Smooth muscle cell (in vitro differentiated cells): ENCODE data around the gene FBXO11. TPM values are rescaled to one million over a fixed set of nuclear protein-coding genes. Genes with fewer than 3 reads are reported as not detected.

Experiments
- DNase-seq: peaks from one replicate; lab custom pipeline; 2025; ENCODE audit not compliant: unreplicated experiment; lab: John Stamatoyannopoulos, UW
- H2AFZ ChIP-seq: fragments of 200-600 bp; sonication (generic); 2 replicates; pipeline ENCODE4 v1.6.0; 2016; ENCODE audit warnings: antibody characterized with exemption, low read depth, mild to moderate bottlenecking
- H3F3A ChIP-seq: fragments of 200-600 bp; sonication (generic); 2 replicates; pipeline ENCODE4 v1.6.0; 2017; ENCODE audit warnings: antibody characterized with exemption, low read depth
- H3K27ac ChIP-seq: fragments of 200-600 bp; sonication (generic); 2 replicates; pipeline ENCODE4 v1.5.1; 2016; ENCODE audit warnings: low read depth, mild to moderate bottlenecking
- H3K27me3 ChIP-seq: fragments of 200-600 bp; sonication (generic); 2 replicates; pipeline ENCODE4 v1.6.1; 2016; ENCODE audit warnings: low read depth, mild to moderate bottlenecking
- H3K36me3 ChIP-seq: fragments of 200-600 bp; sonication (generic); 2 replicates; pipeline ENCODE4 v1.5.1; 2016; ENCODE audit warnings: low read depth
- H3K4me1 ChIP-seq: fragments of 200-600 bp; sonication (generic); 2 replicates; pipeline ENCODE4 v1.5.1; 2016; ENCODE audit warnings: low read depth
- H3K4me2 ChIP-seq: fragments of 200-600 bp; sonication (generic); 2 replicates; pipeline ENCODE4 v1.6.0; 2016; ENCODE audit warnings: mild to moderate bottlenecking
- H3K4me3 ChIP-seq: fragments of 200-600 bp; sonication (generic); 2 replicates; pipeline ENCODE4 v1.5.1; 2016; ENCODE audit warnings: mild to moderate bottlenecking
- H3K79me2 ChIP-seq: fragments of 200-600 bp; sonication (generic); 2 replicates; pipeline ENCODE4 v1.6.0; 2016; ENCODE audit warnings: low read depth, mild to moderate bottlenecking
- H3K9ac ChIP-seq: fragments of 200-600 bp; sonication (generic); 2 replicates; pipeline ENCODE4 v1.6.0; 2016; ENCODE audit warnings: low read depth
- H3K9me3 ChIP-seq: fragments of 200-600 bp; sonication (generic); replicated peaks from 2 replicates; pipeline ENCODE4 v1.5.1; 2016; ENCODE audit warnings: low read depth
- H4K20me1 ChIP-seq: fragments of 200-600 bp; sonication (generic); 2 replicates; pipeline ENCODE4 v1.6.0; 2016; ENCODE audit warnings: low read depth
- CTCF ChIP-seq: fragments of 200-600 bp; sonication (generic); IDR thresholded peaks from 2 replicates; pipeline ENCODE4 v1.5.1; 2017; ENCODE audit warnings: borderline replicate concordance, mild to moderate bottlenecking, antibody characterized with exemption; ENCODE audit not compliant: insufficient read depth, poor library complexity, severe bottlenecking
- WGBS: methylation state at CpG from one replicate; pipeline ENCODE4 v1.1.7; 2016; ENCODE audit warnings: low lambda C conversion rate; 5-methylcytosine and 5-hydroxymethylcytosine counted together
- polyA plus RNA-seq: library from polyadenylated mRNA; unstranded; fragments of >200 nt; fragmentation: Nextera tagmentation; extraction: Ambion mirVana; gene quantifications from 2 replicates; pipeline ENCODE4 v1.2.1, GENCODE V29; 2016
- total RNA-seq: library from RNA; depleted of rRNA; stranded (reverse); fragments of >200 nt; gene quantifications from 2 replicates; pipeline ENCODE4 v1.2.3, GENCODE V29; 2014

FBXO11 gene
- total and polyA plus RNA-seq, 2 experiments from 2014 or later, result 23.1 to 41.9 TPM

DNA sequence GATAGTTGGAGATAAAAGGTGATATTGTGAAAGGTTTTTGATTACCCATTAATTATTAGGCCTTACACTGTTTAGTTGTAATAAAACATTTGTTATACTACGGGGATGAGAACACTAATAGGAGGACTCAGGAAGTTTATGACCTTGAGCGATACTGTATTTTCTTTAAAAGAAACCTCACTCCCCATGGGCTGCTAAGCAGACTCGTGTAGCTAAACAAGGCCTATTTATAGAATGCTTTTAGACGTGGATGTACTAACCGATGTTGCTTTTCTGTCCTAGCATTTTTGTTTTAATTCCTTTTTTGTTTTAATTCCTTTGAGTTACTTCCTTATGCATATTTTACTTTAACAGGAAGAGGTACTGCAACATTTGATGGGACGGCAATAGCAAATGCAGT lies 100.4 kb downstream of the FBXO11 start:
- WGBS, result 94% methylated on average over 6 of the region's 6 CpGs
- H3K9me3 ChIP-seq, result peaks cover 12% of the 10 kb centered on the region
- peaks cover 18% of the 10 kb centered on the region for H3F3A ChIP-seq
- H3K27ac ChIP-seq, result peak overlapping the region; percentile 2
- no peak for DNase-seq
- peaks cover 23% of the 10 kb centered on the region for H3K79me2 ChIP-seq
- no peaks in the 10 kb centered on the region for H3K27me3 ChIP-seq
- no peak overlapping the region for H2AFZ ChIP-seq
- peaks cover 53% of the 10 kb centered on the region for H3K36me3 ChIP-seq
- no peak overlapping the region for H3K4me2 ChIP-seq
- H3K9ac ChIP-seq, result no peak overlapping the region
- no peak for TF ChIP-seq CTCF
- H4K20me1 ChIP-seq, result peaks cover 34% of the 10 kb centered on the region
- no peaks in the 10 kb centered on the region for H3K4me1 ChIP-seq
- H3K4me3 ChIP-seq, result no peak overlapping the region

DNA sequence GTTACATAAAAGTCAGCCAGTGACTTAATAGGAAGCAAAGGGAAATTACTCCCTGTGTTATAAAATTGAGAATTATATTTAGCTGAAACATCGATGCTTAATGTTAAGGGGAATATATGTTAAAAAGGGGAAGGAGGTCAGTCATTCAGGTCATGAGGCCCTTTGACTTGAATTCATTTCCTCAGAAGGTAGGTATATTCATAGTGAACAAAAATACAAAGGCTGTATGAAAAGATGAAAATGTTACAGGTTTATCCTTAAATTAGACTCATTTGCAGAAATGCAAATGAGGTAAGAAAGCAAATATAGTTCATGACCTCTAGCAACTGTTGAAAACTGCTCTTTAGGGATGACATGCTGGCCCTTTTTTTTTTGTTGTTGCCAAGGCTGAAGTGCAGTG lies 102.5 kb downstream of the FBXO11 start:
- no peak overlapping the region for H3K9ac ChIP-seq
- H3K27ac ChIP-seq, result no peak overlapping the region
- H3K4me2 ChIP-seq, result no peak overlapping the region
- 100% methylated on average over 1 of the region's 1 CpG for WGBS
- no peaks in the 10 kb centered on the region for H3K27me3 ChIP-seq
- peaks cover 12% of the 10 kb centered on the region for H3K9me3 ChIP-seq
- no peak for TF ChIP-seq CTCF
- DNase-seq, result no peak
- H3K79me2 ChIP-seq, result peaks cover 41% of the 10 kb centered on the region
- peaks cover 21% of the 10 kb centered on the region for H3F3A ChIP-seq
- H2AFZ ChIP-seq, result no peak overlapping the region
- H3K36me3 ChIP-seq, result peaks cover 58% of the 10 kb centered on the region
- H3K4me3 ChIP-seq, result no peak overlapping the region
- peaks cover 42% of the 10 kb centered on the region for H4K20me1 ChIP-seq
- no peaks in the 10 kb centered on the region for H3K4me1 ChIP-seq

- Histone ChIP-seq H2AFZ (no peak overlapping the region), H3K4me2 (no peak overlapping the region), H3F3A (peaks cover 19% of the 10 kb centered on the region), H3K4me1 (no peaks in the 10 kb centered on the region), H3K4me3 (no peak overlapping the region), H3K79me2 (peaks cover 45% of the 10 kb centered on the region), H3K36me3 (peaks cover 58% of the 10 kb centered on the region), H3K9me3 (peaks cover 12% of the 10 kb centered on the region), H4K20me1 (peaks cover 44% of the 10 kb centered on the region), H3K27ac (no peak overlapping the region), H3K27me3 (no peaks in the 10 kb centered on the region), H3K9ac (no peak overlapping the region)
- DNase-seq, result no peak
- 98% methylated on average over 7 of the region's 7 CpGs for WGBS
- TF ChIP-seq CTCF, result no peak
Observed at GRCh38 chr2:47803363-47803762, 102.9 kb downstream of the FBXO11 start.

DNA sequence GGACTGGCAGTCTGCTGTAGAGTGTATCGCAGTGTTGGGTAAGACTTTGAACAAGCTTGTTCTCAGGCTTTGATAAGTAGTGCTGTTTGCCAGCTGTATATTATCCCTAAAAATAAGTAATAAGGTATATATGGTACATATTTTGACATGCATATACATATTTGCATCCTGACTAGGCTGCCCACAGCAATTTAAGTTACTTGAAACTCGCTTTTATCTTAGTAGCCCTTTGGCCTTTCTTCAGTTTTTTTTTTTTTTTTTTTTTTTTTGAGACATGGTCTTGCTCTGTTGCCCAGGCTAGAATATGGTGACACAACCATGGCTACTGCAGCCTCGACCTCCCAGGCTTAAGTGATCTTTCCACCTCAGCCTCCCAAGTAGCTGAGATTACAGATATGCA lies 105.2 kb downstream of the FBXO11 start:
- WGBS, result 100% methylated on average over 3 of the region's 3 CpGs
- Histone ChIP-seq H3K27ac (no peak overlapping the region), H3K4me1 (no peaks in the 10 kb centered on the region), H3K4me3 (no peak overlapping the region), H3K27me3 (no peaks in the 10 kb centered on the region), H3K9ac (no peak overlapping the region), H3K4me2 (no peak overlapping the region), H4K20me1 (peaks cover 56% of the 10 kb centered on the region), H2AFZ (no peak overlapping the region), H3K36me3 (peaks cover 59% of the 10 kb centered on the region), H3K9me3 (peaks cover 12% of the 10 kb centered on the region), H3F3A (peaks cover 20% of the 10 kb centered on the region), H3K79me2 (peaks cover 58% of the 10 kb centered on the region)
- no peak for DNase-seq
- no peak for TF ChIP-seq CTCF
